ENCODE measurements around the gene MBNL2.
"Not testable (repeated sequence)": the region's sequence is repeated elsewhere in the genome, so short reads cannot be mapped to it uniquely, and the experiment has no call there.

GRCh38 chr13:97352012-97352411, 129.9 kb downstream of the MBNL2 start:
- TF ChIP-seq, protein P1, sequence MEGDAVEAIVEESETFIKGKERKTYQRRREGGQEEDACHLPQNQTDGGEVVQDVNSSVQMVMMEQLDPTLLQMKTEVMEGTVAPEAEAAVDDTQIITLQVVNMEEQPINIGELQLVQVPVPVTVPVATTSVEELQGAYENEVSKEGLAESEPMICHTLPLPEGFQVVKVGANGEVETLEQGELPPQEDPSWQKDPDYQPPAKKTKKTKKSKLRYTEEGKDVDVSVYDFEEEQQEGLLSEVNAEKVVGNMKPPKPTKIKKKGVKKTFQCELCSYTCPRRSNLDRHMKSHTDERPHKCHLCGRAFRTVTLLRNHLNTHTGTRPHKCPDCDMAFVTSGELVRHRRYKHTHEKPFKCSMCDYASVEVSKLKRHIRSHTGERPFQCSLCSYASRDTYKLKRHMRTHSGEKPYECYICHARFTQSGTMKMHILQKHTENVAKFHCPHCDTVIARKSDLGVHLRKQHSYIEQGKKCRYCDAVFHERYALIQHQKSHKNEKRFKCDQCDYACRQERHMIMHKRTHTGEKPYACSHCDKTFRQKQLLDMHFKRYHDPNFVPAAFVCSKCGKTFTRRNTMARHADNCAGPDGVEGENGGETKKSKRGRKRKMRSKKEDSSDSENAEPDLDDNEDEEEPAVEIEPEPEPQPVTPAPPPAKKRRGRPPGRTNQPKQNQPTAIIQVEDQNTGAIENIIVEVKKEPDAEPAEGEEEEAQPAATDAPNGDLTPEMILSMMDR (conservative IDR thresholded peaks at IDR 0.05; ENCODE audit: low read depth, low read length): not testable (repeated sequence)
- TF ChIP-seq EZH2phosphoT487 (IDR thresholded peaks at IDR 0.05; ENCODE audit: borderline replicate concordance, low read length): not testable (repeated sequence)

Data from PC-3 (cell line).